Progenitor cell of endocrine pancreas (in vitro differentiated cells): ENCODE data around the gene B4GALT5. TPM values are rescaled to one million over a fixed set of nuclear protein-coding genes. Genes with fewer than 3 reads are reported as not detected.

Experiments used
- DNase-seq: peaks from one replicate; pipeline ENCODE4 v3.0.0; 2021; ENCODE audit warnings: low spot score; ENCODE audit not compliant: unreplicated experiment
- H3K27ac Mint-ChIP-seq: 2 replicates; pipeline ENCODE4 v1.8.0; 2021; ENCODE audit warnings: mild to moderate bottlenecking, moderate library complexity, mixed read lengths
- H3K27me3 Mint-ChIP-seq: 2 replicates; pipeline ENCODE4 v1.8.0; 2021; ENCODE audit warnings: mixed read lengths
- H3K36me3 Mint-ChIP-seq: 2 replicates; pipeline ENCODE4 v1.8.0; 2022; ENCODE audit warnings: mixed read lengths; ENCODE audit not compliant: insufficient read depth
- H3K4me1 Mint-ChIP-seq: 2 replicates; pipeline ENCODE4 v1.8.0; 2021; ENCODE audit warnings: low read depth, mixed read lengths
- H3K4me3 Mint-ChIP-seq: 2 replicates; pipeline ENCODE4 v1.8.0; 2021; ENCODE audit warnings: low read depth, mild to moderate bottlenecking, moderate library complexity, mixed read lengths
- H3K9me3 Mint-ChIP-seq: 2 replicates; pipeline ENCODE4 v1.8.0; 2021; ENCODE audit warnings: low read depth, mixed read lengths
- CTCF ChIP-seq: fragments of 200-600 bp; sonication (generic); IDR thresholded peaks from one replicate; pipeline ENCODE4 v1.5.0; 2021; ENCODE audit warnings: antibody characterized with exemption, mild to moderate bottlenecking; ENCODE audit not compliant: unreplicated experiment
- total RNA-seq: library from RNA; stranded (reverse); gene quantifications from 2 replicates; pipeline ENCODE4 v1.2.1, GENCODE V29; 2021

B4GALT5 gene
- total RNA-seq, 1 donor from 2014 or later, result 58.6 TPM

DNA sequence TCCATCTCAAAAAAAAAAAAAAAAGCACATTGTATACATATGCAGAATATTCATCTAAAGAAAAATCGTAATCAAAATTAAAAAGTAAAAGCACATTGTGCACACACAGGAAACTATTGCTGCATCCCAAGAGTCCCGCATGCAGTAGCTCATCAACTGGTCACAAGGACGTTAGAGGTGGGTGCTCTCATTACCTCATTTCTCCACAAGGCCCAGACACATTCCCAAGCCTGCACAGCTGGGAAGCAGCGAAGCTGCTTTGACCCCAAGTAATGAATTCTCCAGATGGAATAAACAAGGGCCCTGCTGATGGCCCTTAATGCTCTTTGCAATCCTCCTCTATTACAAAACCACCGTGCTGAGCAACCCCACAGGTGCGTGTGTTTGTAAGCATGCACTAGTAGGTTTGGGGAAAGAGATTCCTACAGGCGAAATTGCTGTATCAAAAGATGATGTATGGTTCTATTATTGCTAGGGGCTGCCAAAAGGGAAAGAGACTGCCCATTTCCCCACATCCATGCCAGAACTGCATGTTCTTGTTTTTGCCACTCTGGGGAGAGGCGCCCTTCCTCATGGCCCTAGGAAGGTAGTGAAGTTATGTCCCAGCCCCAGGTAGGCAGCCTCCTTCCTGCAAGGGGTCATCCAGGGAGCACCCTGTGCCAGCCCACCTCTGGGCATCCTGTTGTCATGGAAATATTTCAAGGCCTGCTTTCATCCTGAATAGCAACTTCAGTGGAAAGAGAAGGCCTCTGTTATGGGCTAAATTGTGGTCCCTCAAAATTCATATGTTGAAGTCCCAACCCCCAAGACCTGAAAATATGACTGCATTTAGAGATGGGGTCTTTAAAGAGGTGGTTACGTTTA is 111.1 kb downstream of the B4GALT5 start:
- no peak for DNase-seq
- no peaks in the 10 kb centered on the region for H3K9me3 Mint-ChIP-seq
- no peaks in the 10 kb centered on the region for H3K27me3 Mint-ChIP-seq
- H3K27ac Mint-ChIP-seq, result no peak overlapping the region
- no peak overlapping the region for H3K4me3 Mint-ChIP-seq
- H3K4me1 Mint-ChIP-seq, result peaks cover 3% of the 10 kb centered on the region
- no peaks in the 10 kb centered on the region for H3K36me3 Mint-ChIP-seq
- no peak for TF ChIP-seq CTCF

GRCh38 chr20:49601153-49601924 is 112.3 kb downstream of the B4GALT5 start:
- Mint-ChIP-seq H3K27ac (no peak overlapping the region), H3K4me1 (peaks cover 3% of the 10 kb centered on the region), H3K4me3 (no peak overlapping the region), H3K36me3 (no peaks in the 10 kb centered on the region), H3K27me3 (no peaks in the 10 kb centered on the region), H3K9me3 (no peaks in the 10 kb centered on the region)
- no peak for DNase-seq
- no peak for TF ChIP-seq CTCF

GRCh38 chr20:49599746-49600113 is 113.9 kb downstream of the B4GALT5 start:
- H3K4me3 Mint-ChIP-seq, result no peak overlapping the region
- H3K9me3 Mint-ChIP-seq, result no peaks in the 10 kb centered on the region
- H3K4me1 Mint-ChIP-seq, result peaks cover 5% of the 10 kb centered on the region
- H3K27ac Mint-ChIP-seq, result no peak overlapping the region
- H3K27me3 Mint-ChIP-seq, result no peaks in the 10 kb centered on the region
- no peak for TF ChIP-seq CTCF
- no peaks in the 10 kb centered on the region for H3K36me3 Mint-ChIP-seq
- DNase-seq, result no peak

DNA sequence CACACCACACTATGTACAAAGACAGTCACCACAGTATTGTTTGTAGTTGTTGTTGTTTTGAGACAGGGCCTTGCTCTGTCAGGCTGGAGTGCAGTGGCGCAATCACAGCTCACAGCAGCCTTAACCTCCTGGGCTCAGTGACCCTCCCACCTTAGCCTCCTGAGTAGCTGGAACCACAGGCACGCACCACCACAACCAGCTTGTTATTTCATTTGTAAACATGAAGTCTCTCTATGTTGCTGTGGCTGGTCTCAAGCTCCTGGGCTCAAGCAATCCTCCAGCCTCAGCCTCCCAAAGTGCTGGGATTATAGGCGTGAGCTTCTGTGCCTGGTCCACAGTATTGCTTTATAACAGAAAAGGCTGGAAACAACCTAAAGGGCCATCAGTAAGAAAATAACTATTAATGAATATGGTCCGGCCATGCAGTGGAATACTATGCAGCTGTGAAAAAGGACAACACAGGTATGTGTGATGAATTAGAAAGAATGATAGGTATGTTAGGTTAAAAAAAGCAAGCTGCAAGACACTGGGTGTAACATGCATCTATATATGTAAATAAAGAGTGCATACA is 115.8 kb downstream of the B4GALT5 start:
- H3K9me3 Mint-ChIP-seq, result no peaks in the 10 kb centered on the region
- TF ChIP-seq CTCF, result no peak
- no peaks in the 10 kb centered on the region for H3K36me3 Mint-ChIP-seq
- H3K4me3 Mint-ChIP-seq, result no peak overlapping the region
- no peak for DNase-seq
- H3K27ac Mint-ChIP-seq, result no peak overlapping the region
- no peaks in the 10 kb centered on the region for H3K27me3 Mint-ChIP-seq
- peaks cover 11% of the 10 kb centered on the region for H3K4me1 Mint-ChIP-seq

DNA sequence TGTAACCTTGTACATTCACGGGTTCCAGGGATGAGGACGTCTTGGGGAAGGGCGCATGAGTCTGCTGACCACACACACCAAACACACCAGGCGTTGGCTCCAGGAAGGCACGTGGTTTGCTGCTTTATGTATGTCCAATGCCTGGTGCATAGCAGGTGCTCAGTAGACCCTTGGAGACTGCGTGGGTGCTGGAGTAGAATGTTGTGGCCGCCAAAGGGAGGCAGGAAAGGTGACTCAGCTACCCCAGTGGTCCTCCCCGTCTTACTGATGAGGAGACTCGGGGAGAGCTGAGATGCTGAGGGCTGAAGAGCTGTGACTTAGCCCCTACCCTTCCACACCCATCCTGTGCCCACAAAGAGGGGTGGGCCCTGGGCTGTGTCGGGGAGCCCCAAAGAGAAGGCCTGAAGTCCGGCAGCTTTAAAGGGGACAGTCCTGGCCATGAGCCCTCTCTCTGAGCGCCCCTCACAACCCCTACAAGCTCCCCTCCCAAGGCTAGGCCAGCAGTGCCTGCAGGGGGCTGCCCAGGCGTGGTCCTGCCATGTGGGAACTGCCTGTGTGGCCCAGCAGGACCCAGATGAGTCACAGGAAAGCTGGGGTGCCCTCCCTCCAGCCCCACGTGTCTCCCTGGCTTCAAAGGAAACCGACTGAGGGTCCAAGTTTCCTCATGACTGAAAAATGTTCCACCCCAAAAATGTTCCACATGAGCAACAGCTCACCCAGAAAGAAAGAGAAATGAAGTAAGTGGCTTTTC is 117.7 kb downstream of the B4GALT5 start:
- Mint-ChIP-seq H3K36me3 (no peaks in the 10 kb centered on the region), H3K4me1 (peaks cover 14% of the 10 kb centered on the region), H3K9me3 (no peaks in the 10 kb centered on the region), H3K4me3 (no peak overlapping the region), H3K27ac (no peak overlapping the region), H3K27me3 (peaks cover 4% of the 10 kb centered on the region)
- DNase-seq, result no peak
- TF ChIP-seq CTCF, result no peak
